D721Med (cell line): ENCODE measurements around the gene TSHB.
"Not testable (repeated sequence)": the region's sequence is repeated elsewhere in the genome, so short reads cannot be mapped to it uniquely, and the experiment has no call there.

Experiments
- DNase-seq: peaks from one replicate; pipeline ENCODE4 v3.0.0; 2011; ENCODE audit warnings: low spot score; ENCODE audit not compliant: insufficient read length
- FAIRE-seq: peaks from 2 replicates; lab custom pipeline; 2011; peaks lifted over from hg19 to GRCh38; lab: Jason Lieb, UNC
- CTCF ChIP-seq: IDR thresholded peaks from 2 replicates; pipeline ENCODE4 v1.5.1; 2012; ENCODE audit warnings: mild to moderate bottlenecking, control low read depth; ENCODE audit not compliant: insufficient read depth; ENCODE audit errors: missing control alignments

Gene TSHB

GRCh38 chr1:115012434-115012833, 17.2 kb upstream of the TSHB start:
- DNase-seq: no peak

GRCh38 chr1:115013792-115014191, 15.8 kb upstream of the TSHB start:
- FAIRE-seq: no peak
- no peak for TF ChIP-seq CTCF

More at GRCh38 chr1:115012434-115012833, 17.2 kb upstream of the TSHB start:
- FAIRE-seq: no peak
- TF ChIP-seq CTCF: no peak

GRCh38 chr1:115019549-115019948, 10.1 kb upstream of the TSHB start:
- not testable (repeated sequence) for DNase-seq

More at GRCh38 chr1:115013792-115014191, 15.8 kb upstream of the TSHB start:
- DNase-seq: no peak

GRCh38 chr1:115021145-115021544, 8.5 kb upstream of the TSHB start:
- TF ChIP-seq CTCF: no peak
- no peak for FAIRE-seq
- DNase-seq: no peak

More at GRCh38 chr1:115019549-115019948, 10.1 kb upstream of the TSHB start:
- not testable (repeated sequence) for FAIRE-seq

GRCh38 chr1:115023593-115023992, 6.0 kb upstream of the TSHB start:
- DNase-seq (no peak), FAIRE-seq (no peak)
- no peak for TF ChIP-seq CTCF

- FAIRE-seq (no peak), DNase-seq (no peak)
- no peak for TF ChIP-seq CTCF
These were observed 2.0 kb downstream of the TSHB start for GRCh38 chr1:115031595-115031994.

GRCh38 chr1:115035652-115036051, 6.0 kb downstream of the TSHB start:
- FAIRE-seq: no peak
- DNase-seq: no peak
- TF ChIP-seq CTCF: no peak
